OCI-LY3 (cell line): ENCODE results near the gene SLC19A2.
"Not testable (repeated sequence)": the region's sequence is repeated elsewhere in the genome, so short reads cannot be mapped to it uniquely, and the experiment has no call there.

Experiments used
- H2AFZ ChIP-seq: fragments of 200-600, 300-600 bp; shearing (Covaris generic); 2 replicates; pipeline ENCODE4 v1.6.0; 2014; ENCODE audit warnings: antibody characterized with exemption, low read depth, low read length
- H3K27ac ChIP-seq: fragments of 200-600, 300-600 bp; sonication (generic); 2 replicates; pipeline ENCODE4 v1.5.1; 2014; ENCODE audit warnings: mild to moderate bottlenecking, low read length, moderate library complexity, mixed read lengths
- H3K27me3 ChIP-seq: fragments of 200-600, 300-600 bp; sonication (generic); 2 replicates; pipeline ENCODE4 v1.6.1; 2014; ENCODE audit warnings: low read depth, low read length, mixed read lengths
- H3K36me3 ChIP-seq: fragments of 200-600, 300-600 bp; sonication (generic); replicated peaks from 2 replicates; pipeline ENCODE3; 2014; ENCODE audit warnings: low read depth, low read length, mixed read lengths
- H3K4me1 ChIP-seq: fragments of 300-600, 200-600 bp; sonication (generic); 2 replicates; pipeline ENCODE4 v1.6.1; 2014; ENCODE audit warnings: low read length, mixed read lengths
- H3K4me2 ChIP-seq: fragments of 200-600, 300-600 bp; sonication (generic); 2 replicates; pipeline ENCODE4 v1.6.1; 2014; ENCODE audit warnings: low read length, mixed read lengths
- H3K4me3 ChIP-seq: fragments of 300-600, 200-600 bp; sonication (generic); 2 replicates; pipeline ENCODE4 v1.5.1; 2014; ENCODE audit warnings: antibody characterized with exemption, mild to moderate bottlenecking, low read length, moderate library complexity
- H3K79me2 ChIP-seq: fragments of 300-600, 200-600 bp; shearing (Covaris generic); 2 replicates; pipeline ENCODE4 v1.6.1; 2014; ENCODE audit warnings: mild to moderate bottlenecking, low read length, mixed read lengths
- H3K9ac ChIP-seq: fragments of 300-600, 200-600 bp; shearing (Covaris generic); 2 replicates; pipeline ENCODE4 v1.6.0; 2014; ENCODE audit warnings: mild to moderate bottlenecking, low read length, moderate library complexity
- H3K9me3 ChIP-seq: fragments of 200-600, 300-600 bp; shearing (Covaris generic); 2 replicates; pipeline ENCODE4 v1.6.1; 2014; ENCODE audit warnings: low read length, mixed read lengths; ENCODE audit not compliant: insufficient read depth
- H4K20me1 ChIP-seq: fragments of 200-600, 300-600 bp; sonication (generic); 2 replicates; pipeline ENCODE4 v1.6.1; 2016; ENCODE audit warnings: low read length, mixed read lengths; ENCODE audit not compliant: insufficient read depth
- EZH2phosphoT487 ChIP-seq: fragments of 200-600 bp; shearing (Covaris generic); IDR thresholded peaks from 2 replicates; pipeline ENCODE4 v1.6.1; 2018; ENCODE audit warnings: antibody characterized with exemption, mixed run types, low read depth
- TF ChIP-seq, protein P1 (sequence below): fragments of 200-600, 300-600 bp; sonication (generic); IDR thresholded peaks from 2 replicates; pipeline ENCODE4 v1.5.1; 2014; ENCODE audit warnings: antibody characterized with exemption, low read length, low read depth

SLC19A2 gene

DNA sequence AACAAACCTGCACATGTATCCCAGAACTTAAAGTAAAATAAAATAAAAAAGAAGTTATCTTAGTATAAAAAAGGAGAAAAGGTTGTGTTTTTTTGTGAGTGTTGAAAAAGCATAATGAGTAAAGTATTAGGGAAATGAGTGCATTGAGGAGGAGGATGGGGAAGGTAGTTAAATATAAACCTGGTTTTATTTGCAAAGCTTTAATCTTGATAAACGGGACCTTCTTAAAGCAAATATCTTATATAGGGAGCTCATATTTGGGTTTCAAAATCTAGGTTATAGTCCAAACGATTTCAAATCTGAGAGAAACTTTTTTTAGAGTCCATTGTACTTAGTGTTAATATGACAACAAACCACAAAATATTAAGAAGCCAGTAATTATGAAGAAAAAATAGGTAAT is 21.7 kb upstream of the SLC19A2 start:
- TF ChIP-seq, protein P1, sequence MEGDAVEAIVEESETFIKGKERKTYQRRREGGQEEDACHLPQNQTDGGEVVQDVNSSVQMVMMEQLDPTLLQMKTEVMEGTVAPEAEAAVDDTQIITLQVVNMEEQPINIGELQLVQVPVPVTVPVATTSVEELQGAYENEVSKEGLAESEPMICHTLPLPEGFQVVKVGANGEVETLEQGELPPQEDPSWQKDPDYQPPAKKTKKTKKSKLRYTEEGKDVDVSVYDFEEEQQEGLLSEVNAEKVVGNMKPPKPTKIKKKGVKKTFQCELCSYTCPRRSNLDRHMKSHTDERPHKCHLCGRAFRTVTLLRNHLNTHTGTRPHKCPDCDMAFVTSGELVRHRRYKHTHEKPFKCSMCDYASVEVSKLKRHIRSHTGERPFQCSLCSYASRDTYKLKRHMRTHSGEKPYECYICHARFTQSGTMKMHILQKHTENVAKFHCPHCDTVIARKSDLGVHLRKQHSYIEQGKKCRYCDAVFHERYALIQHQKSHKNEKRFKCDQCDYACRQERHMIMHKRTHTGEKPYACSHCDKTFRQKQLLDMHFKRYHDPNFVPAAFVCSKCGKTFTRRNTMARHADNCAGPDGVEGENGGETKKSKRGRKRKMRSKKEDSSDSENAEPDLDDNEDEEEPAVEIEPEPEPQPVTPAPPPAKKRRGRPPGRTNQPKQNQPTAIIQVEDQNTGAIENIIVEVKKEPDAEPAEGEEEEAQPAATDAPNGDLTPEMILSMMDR, result no peak
- no peak for TF ChIP-seq EZH2phosphoT487
- H3K27me3 ChIP-seq, result no peaks in the 10 kb centered on the region
- H3K79me2 ChIP-seq, result no peaks in the 10 kb centered on the region
- H3K4me1 ChIP-seq, result peaks cover 17% of the 10 kb centered on the region
- H3K27ac ChIP-seq, result no peak overlapping the region
- no peak overlapping the region for H3K4me2 ChIP-seq
- H3K9me3 ChIP-seq, result no peaks in the 10 kb centered on the region
- H4K20me1 ChIP-seq, result no peaks in the 10 kb centered on the region
- no peak overlapping the region for H3K4me3 ChIP-seq
- no peak overlapping the region for H2AFZ ChIP-seq
- no peak overlapping the region for H3K9ac ChIP-seq
- H3K36me3 ChIP-seq, result peaks cover 37% of the 10 kb centered on the region

DNA sequence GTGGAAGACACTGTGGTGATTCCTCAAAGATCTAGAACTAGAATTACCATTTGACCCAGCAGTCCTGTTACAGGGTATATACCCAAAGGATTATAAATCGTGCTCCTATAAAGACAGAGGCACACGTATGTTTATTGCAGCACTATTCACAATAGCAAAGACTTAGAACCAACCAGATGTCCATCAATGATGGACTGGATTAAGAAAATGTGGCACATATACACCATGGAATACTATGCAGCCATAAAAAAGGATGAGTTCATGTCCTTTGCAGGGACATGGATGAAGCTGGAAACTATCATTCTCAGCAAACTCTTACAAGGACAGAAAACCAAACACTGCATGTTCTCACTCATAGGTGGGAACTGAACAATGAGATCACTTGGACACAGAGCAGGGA is 17.9 kb upstream of the SLC19A2 start:
- not testable (repeated sequence) for H3K27me3 ChIP-seq, H4K20me1 ChIP-seq, H3K27ac ChIP-seq, H3K79me2 ChIP-seq, H3K9ac ChIP-seq, H3K9me3 ChIP-seq, H3K4me2 ChIP-seq, H3K4me3 ChIP-seq, H2AFZ ChIP-seq
- Histone ChIP-seq H3K36me3 (peaks cover 22% of the 10 kb centered on the region), H3K4me1 (peaks cover 11% of the 10 kb centered on the region)

DNA sequence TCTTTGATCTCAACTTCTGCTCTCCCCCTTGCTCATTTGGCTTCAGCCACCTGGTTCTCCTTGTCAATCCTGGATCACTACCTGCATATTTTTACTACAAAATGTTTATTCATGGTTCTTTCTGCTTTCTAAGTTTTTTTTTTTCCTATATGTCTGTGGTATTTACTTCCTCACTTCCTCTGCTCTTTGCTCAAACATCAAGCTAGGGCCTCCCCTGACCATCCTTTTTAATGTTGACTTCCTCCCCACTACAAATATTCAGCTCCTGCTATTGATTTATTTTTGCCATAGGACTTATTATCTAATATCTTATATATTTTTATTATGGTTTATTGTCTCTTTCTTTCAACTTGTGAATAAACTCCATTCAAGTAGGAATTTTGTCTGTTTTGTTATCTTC is 14.1 kb upstream of the SLC19A2 start:
- TF ChIP-seq, protein P1, result no peak
- TF ChIP-seq EZH2phosphoT487, result no peak
- no peaks in the 10 kb centered on the region for H4K20me1 ChIP-seq

DNA sequence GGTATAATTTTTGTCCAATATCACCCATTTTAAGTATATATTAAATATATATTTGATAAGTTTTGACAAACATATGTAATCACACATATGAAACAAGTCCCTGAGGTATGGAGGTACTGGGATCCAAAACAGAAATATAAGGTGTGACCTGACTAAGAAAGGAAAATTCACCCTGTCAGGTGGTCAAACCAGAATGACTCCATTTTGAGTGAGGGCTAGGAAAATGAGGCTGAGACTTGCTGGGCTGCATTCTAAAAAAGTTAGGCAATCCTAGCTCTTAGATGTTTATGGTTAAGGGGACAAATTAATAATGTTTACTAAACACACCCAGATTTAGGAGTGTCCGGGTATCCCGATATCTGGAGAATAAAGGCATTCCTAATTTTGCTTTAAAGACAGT is 11.6 kb upstream of the SLC19A2 start:
- Histone ChIP-seq H3K9ac (no peak overlapping the region), H4K20me1 (no peaks in the 10 kb centered on the region), H3K79me2 (no peaks in the 10 kb centered on the region), H3K27ac (no peak overlapping the region), H3K4me1 (peaks cover 18% of the 10 kb centered on the region), H3K4me3 (no peak overlapping the region), H2AFZ (no peak overlapping the region), H3K9me3 (no peaks in the 10 kb centered on the region), H3K36me3 (peaks cover 19% of the 10 kb centered on the region), H3K4me2 (no peak overlapping the region), H3K27me3 (no peaks in the 10 kb centered on the region)
- TF ChIP-seq, protein P1, result no peak
- no peak for TF ChIP-seq EZH2phosphoT487

More for the DNA sequence above, 14.1 kb upstream of the SLC19A2 start:
- Histone ChIP-seq H3K4me1 (peaks cover 15% of the 10 kb centered on the region), H3K36me3 (peaks cover 31% of the 10 kb centered on the region), H3K27ac (no peak overlapping the region), H3K9me3 (no peaks in the 10 kb centered on the region), H3K9ac (no peak overlapping the region), H3K4me2 (no peak overlapping the region), H3K79me2 (no peaks in the 10 kb centered on the region), H2AFZ (no peak overlapping the region), H3K27me3 (no peaks in the 10 kb centered on the region), H3K4me3 (no peak overlapping the region)

DNA sequence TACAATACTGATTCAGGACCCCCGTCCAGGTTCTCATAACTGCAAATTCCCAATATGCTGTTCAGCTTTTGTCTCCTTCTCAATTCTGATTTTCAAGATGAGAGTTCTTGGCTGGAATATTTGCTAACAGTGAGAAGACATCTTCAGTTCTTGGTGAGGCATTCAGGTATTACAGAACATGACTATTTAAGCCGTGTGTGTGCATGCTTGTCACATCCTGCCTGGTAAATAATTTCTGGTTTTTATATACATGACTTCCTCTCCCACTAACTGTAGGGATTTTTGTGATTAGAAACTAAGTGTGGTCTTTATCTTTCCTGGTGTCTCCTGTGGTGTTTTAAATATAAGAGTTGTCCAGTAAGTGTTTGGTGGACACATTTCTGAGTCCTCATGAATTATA is 10.2 kb upstream of the SLC19A2 start:
- TF ChIP-seq, protein P1, result no peak
- no peak for TF ChIP-seq EZH2phosphoT487
- Histone ChIP-seq H3K4me2 (no peak overlapping the region), H3K36me3 (peaks cover 19% of the 10 kb centered on the region), H2AFZ (no peak overlapping the region), H3K9me3 (no peaks in the 10 kb centered on the region), H3K9ac (no peak overlapping the region), H3K4me3 (no peak overlapping the region), H3K4me1 (peaks cover 32% of the 10 kb centered on the region), H3K27me3 (no peaks in the 10 kb centered on the region), H4K20me1 (no peaks in the 10 kb centered on the region), H3K27ac (no peak overlapping the region), H3K79me2 (no peaks in the 10 kb centered on the region)
